Measurements from ENCODE around the gene CD320.

The CD320 gene

GRCh38 chr19:8352134-8352827 lies 44.1 kb upstream of the CD320 start (continued):
- TF ChIP-seq ZNF692 (tag by site-specific recombination; IDR thresholded peaks at IDR 0.05) = no peak
- TF ChIP-seq, protein P1, sequence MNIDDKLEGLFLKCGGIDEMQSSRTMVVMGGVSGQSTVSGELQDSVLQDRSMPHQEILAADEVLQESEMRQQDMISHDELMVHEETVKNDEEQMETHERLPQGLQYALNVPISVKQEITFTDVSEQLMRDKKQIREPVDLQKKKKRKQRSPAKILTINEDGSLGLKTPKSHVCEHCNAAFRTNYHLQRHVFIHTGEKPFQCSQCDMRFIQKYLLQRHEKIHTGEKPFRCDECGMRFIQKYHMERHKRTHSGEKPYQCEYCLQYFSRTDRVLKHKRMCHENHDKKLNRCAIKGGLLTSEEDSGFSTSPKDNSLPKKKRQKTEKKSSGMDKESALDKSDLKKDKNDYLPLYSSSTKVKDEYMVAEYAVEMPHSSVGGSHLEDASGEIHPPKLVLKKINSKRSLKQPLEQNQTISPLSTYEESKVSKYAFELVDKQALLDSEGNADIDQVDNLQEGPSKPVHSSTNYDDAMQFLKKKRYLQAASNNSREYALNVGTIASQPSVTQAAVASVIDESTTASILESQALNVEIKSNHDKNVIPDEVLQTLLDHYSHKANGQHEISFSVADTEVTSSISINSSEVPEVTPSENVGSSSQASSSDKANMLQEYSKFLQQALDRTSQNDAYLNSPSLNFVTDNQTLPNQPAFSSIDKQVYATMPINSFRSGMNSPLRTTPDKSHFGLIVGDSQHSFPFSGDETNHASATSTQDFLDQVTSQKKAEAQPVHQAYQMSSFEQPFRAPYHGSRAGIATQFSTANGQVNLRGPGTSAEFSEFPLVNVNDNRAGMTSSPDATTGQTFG (tag by site-specific recombination; IDR thresholded peaks at IDR 0.05; ENCODE audit: borderline replicate concordance) = no peak
- TF ChIP-seq HOXC10 (CRISPR knock-in tag; IDR thresholded peaks at IDR 0.05) = no peak
- no peak for TF ChIP-seq ZNF76 (tag by site-specific recombination; IDR thresholded peaks at IDR 0.05; ENCODE audit: borderline replicate concordance, low read depth)
- no peak for TF ChIP-seq SCRT2 (tag by site-specific recombination; IDR thresholded peaks at IDR 0.05)
- TF ChIP-seq, protein P2, sequence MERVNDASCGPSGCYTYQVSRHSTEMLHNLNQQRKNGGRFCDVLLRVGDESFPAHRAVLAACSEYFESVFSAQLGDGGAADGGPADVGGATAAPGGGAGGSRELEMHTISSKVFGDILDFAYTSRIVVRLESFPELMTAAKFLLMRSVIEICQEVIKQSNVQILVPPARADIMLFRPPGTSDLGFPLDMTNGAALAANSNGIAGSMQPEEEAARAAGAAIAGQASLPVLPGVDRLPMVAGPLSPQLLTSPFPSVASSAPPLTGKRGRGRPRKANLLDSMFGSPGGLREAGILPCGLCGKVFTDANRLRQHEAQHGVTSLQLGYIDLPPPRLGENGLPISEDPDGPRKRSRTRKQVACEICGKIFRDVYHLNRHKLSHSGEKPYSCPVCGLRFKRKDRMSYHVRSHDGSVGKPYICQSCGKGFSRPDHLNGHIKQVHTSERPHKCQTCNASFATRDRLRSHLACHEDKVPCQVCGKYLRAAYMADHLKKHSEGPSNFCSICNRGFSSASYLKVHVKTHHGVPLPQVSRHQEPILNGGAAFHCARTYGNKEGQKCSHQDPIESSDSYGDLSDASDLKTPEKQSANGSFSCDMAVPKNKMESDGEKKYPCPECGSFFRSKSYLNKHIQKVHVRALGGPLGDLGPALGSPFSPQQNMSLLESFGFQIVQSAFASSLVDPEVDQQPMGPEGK (tag by site-specific recombination; IDR thresholded peaks at IDR 0.05) = peak; percentile 26
- TF ChIP-seq ZNF221 (tag by site-specific recombination; IDR thresholded peaks at IDR 0.05; ENCODE audit: borderline replicate concordance) = no peak
- TF ChIP-seq ZNF394 (tag by site-specific recombination; IDR thresholded peaks at IDR 0.05; ENCODE audit: borderline replicate concordance) = no peak
- no peak for TF ChIP-seq ZNF214 (tag by site-specific recombination; IDR thresholded peaks at IDR 0.05; ENCODE audit: borderline replicate concordance)
- TF ChIP-seq ZNF211 (tag by site-specific recombination; IDR thresholded peaks at IDR 0.05; ENCODE audit: low read depth) = no peak
- TF ChIP-seq ZNF610 (tag by site-specific recombination; IDR thresholded peaks at IDR 0.05; ENCODE audit: borderline replicate concordance) = no peak
- no peak for TF ChIP-seq ZNF239 (tag by site-specific recombination; IDR thresholded peaks at IDR 0.05)
- TF ChIP-seq, protein P3, sequence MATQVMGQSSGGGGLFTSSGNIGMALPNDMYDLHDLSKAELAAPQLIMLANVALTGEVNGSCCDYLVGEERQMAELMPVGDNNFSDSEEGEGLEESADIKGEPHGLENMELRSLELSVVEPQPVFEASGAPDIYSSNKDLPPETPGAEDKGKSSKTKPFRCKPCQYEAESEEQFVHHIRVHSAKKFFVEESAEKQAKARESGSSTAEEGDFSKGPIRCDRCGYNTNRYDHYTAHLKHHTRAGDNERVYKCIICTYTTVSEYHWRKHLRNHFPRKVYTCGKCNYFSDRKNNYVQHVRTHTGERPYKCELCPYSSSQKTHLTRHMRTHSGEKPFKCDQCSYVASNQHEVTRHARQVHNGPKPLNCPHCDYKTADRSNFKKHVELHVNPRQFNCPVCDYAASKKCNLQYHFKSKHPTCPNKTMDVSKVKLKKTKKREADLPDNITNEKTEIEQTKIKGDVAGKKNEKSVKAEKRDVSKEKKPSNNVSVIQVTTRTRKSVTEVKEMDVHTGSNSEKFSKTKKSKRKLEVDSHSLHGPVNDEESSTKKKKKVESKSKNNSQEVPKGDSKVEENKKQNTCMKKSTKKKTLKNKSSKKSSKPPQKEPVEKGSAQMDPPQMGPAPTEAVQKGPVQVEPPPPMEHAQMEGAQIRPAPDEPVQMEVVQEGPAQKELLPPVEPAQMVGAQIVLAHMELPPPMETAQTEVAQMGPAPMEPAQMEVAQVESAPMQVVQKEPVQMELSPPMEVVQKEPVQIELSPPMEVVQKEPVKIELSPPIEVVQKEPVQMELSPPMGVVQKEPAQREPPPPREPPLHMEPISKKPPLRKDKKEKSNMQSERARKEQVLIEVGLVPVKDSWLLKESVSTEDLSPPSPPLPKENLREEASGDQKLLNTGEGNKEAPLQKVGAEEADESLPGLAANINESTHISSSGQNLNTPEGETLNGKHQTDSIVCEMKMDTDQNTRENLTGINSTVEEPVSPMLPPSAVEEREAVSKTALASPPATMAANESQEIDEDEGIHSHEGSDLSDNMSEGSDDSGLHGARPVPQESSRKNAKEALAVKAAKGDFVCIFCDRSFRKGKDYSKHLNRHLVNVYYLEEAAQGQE (tag by site-specific recombination; IDR thresholded peaks at IDR 0.05) = no peak
- TF ChIP-seq KLF10 (tag by site-specific recombination; IDR thresholded peaks at IDR 0.05) = no peak
- TF ChIP-seq ZNF132 (tag by site-specific recombination; IDR thresholded peaks at IDR 0.05; ENCODE audit: borderline replicate concordance) = no peak
- TF ChIP-seq GLIS1 (tag by site-specific recombination; IDR thresholded peaks at IDR 0.05) = no peak
- TF ChIP-seq ZNF19 (tag by site-specific recombination; IDR thresholded peaks at IDR 0.05; ENCODE audit: low read depth) = no peak
- TF ChIP-seq TCF7L2 (IDR thresholded peaks at IDR 0.05; ENCODE audit: borderline replicate concordance, low read depth, low read length) = no peak
- TF ChIP-seq ZNF768 (tag by site-specific recombination; IDR thresholded peaks at IDR 0.05) = no peak
- TF ChIP-seq WT1 (tag by site-specific recombination; IDR thresholded peaks at IDR 0.05) = no peak
- TF ChIP-seq, protein P4, sequence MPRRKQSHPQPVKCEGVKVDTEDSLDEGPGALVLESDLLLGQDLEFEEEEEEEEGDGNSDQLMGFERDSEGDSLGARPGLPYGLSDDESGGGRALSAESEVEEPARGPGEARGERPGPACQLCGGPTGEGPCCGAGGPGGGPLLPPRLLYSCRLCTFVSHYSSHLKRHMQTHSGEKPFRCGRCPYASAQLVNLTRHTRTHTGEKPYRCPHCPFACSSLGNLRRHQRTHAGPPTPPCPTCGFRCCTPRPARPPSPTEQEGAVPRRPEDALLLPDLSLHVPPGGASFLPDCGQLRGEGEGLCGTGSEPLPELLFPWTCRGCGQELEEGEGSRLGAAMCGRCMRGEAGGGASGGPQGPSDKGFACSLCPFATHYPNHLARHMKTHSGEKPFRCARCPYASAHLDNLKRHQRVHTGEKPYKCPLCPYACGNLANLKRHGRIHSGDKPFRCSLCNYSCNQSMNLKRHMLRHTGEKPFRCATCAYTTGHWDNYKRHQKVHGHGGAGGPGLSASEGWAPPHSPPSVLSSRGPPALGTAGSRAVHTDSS (tag by site-specific recombination; IDR thresholded peaks at IDR 0.05) = no peak
- no peak for TF ChIP-seq TRIM28 (IDR thresholded peaks at IDR 0.05; ENCODE audit: borderline replicate concordance, low read length)
- no peak for TF ChIP-seq ZNF600 (tag by site-specific recombination; IDR thresholded peaks at IDR 0.05)
- TF ChIP-seq, protein P5, sequence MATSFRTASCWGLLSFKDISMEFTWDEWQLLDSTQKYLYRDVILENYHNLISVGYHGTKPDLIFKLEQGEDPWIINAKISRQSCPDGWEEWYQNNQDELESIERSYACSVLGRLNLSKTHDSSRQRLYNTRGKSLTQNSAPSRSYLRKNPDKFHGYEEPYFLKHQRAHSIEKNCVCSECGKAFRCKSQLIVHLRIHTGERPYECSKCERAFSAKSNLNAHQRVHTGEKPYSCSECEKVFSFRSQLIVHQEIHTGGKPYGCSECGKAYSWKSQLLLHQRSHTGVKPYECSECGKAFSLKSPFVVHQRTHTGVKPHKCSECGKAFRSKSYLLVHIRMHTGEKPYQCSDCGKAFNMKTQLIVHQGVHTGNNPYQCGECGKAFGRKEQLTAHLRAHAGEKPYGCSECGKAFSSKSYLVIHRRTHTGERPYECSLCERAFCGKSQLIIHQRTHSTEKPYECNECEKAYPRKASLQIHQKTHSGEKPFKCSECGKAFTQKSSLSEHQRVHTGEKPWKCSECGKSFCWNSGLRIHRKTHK (tag by site-specific recombination; IDR thresholded peaks at IDR 0.05) = no peak
- TF ChIP-seq ZNF664 (tag by site-specific recombination; IDR thresholded peaks at IDR 0.05) = no peak
- no peak for TF ChIP-seq ZNF707 (tag by site-specific recombination; IDR thresholded peaks at IDR 0.05)
- no peak for TF ChIP-seq ZNF292 (tag by site-specific recombination; IDR thresholded peaks at IDR 0.05; ENCODE audit: borderline replicate concordance, low read depth)
